Type B pancreatic cell (in vitro differentiated cells): Measurements from ENCODE around the gene ZBTB5. TPM values are rescaled to one million over a fixed set of nuclear protein-coding genes. Genes with fewer than 3 reads are reported as not detected.

Experiments used
- DNase-seq: peaks from one replicate; pipeline ENCODE4 v3.0.0; 2021; ENCODE audit warnings: mixed read lengths; ENCODE audit not compliant: unreplicated experiment; ENCODE audit errors: extremely low spot score
- H3K27ac Mint-ChIP-seq: 2 replicates; pipeline ENCODE4 v1.8.0; 2021; ENCODE audit warnings: mild to moderate bottlenecking, mixed read lengths
- H3K27me3 Mint-ChIP-seq: 2 replicates; pipeline ENCODE4 v1.8.0; 2021; ENCODE audit warnings: mixed read lengths
- H3K36me3 Mint-ChIP-seq: 2 replicates; pipeline ENCODE4 v1.8.0; 2021; ENCODE audit warnings: mixed read lengths
- H3K4me1 Mint-ChIP-seq: one replicate; pipeline ENCODE4 v1.8.0; 2021; ENCODE audit warnings: mixed read lengths; ENCODE audit not compliant: unreplicated experiment
- H3K4me3 Mint-ChIP-seq: 2 replicates; pipeline ENCODE4 v1.8.0; 2021; ENCODE audit warnings: mild to moderate bottlenecking, mixed read lengths
- H3K9me3 Mint-ChIP-seq: 2 replicates; pipeline ENCODE4 v1.8.0; 2021; ENCODE audit warnings: mixed read lengths
- total RNA-seq: library from RNA; stranded (reverse); gene quantifications from 2 replicates; pipeline ENCODE4 v1.2.1, GENCODE V29; 2021; ENCODE audit warnings: low replicate concordance
- TF ChIP-seq, protein P1 (sequence below): fragments of 200-600 bp; sonication (generic); conservative IDR thresholded peaks from 2 replicates; pipeline ENCODE4 v1.5.0; 2021; ENCODE audit warnings: antibody characterized with exemption, mild to moderate bottlenecking

The ZBTB5 gene
- total RNA-seq, 1 donor from 2014 or later = 22.6 TPM

DNA sequence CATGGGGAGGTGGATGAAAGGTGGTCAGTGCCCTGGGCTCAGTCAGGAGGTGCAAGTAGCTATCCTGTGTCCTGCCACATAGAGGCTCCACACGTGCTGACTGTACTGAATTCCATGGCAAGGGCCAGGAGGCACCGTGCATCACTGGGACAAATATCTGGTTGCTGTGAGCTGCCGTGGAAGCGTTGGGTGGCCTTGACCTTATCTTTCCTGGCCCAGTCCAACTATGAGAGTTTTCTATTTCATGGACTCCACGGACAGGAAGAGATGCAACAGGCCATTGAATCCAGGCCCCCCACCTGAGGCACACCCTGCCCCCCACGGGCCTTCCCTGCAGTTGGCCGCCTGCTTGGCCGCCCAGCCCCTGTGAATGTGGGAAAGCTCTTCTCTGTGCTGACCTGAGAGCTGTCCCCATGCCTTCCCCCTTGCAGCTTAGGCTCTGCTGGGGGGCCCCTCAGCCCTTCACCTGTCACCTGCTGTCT lies 41.0 kb downstream of the ZBTB5 start:
- TF ChIP-seq, protein P1, sequence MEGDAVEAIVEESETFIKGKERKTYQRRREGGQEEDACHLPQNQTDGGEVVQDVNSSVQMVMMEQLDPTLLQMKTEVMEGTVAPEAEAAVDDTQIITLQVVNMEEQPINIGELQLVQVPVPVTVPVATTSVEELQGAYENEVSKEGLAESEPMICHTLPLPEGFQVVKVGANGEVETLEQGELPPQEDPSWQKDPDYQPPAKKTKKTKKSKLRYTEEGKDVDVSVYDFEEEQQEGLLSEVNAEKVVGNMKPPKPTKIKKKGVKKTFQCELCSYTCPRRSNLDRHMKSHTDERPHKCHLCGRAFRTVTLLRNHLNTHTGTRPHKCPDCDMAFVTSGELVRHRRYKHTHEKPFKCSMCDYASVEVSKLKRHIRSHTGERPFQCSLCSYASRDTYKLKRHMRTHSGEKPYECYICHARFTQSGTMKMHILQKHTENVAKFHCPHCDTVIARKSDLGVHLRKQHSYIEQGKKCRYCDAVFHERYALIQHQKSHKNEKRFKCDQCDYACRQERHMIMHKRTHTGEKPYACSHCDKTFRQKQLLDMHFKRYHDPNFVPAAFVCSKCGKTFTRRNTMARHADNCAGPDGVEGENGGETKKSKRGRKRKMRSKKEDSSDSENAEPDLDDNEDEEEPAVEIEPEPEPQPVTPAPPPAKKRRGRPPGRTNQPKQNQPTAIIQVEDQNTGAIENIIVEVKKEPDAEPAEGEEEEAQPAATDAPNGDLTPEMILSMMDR = no peak
- peaks cover 13% of the 10 kb centered on the region for H3K4me1 Mint-ChIP-seq
- peak overlapping the region; percentile 94 for H3K4me3 Mint-ChIP-seq
- no peak for DNase-seq
- H3K27me3 Mint-ChIP-seq = no peaks in the 10 kb centered on the region
- H3K27ac Mint-ChIP-seq = peak overlapping the region; percentile 96
- no peaks in the 10 kb centered on the region for H3K9me3 Mint-ChIP-seq
- peaks cover 8% of the 10 kb centered on the region for H3K36me3 Mint-ChIP-seq

DNA sequence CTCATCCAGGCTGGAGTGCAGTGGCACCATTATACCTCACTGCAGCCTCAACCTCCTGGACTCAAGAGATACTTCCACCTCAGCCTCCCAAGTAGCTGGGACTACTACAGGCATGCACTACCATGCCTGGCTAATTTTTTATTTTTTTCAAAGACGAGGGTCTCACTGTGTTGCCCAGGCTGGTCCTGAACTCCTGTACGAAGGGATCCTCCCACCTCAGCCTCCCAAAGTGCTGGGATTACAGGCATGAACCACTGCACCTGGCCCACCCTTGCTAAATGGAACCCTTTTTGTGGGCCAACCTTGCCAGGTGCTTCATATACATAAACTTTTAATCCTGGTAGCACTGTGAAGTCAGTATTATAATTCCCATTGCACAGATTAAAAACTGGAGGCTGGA lies 41.7 kb downstream of the ZBTB5 start:
- Mint-ChIP-seq H3K9me3 (no peaks in the 10 kb centered on the region), H3K27ac (peak overlapping the region; percentile 96), H3K27me3 (no peaks in the 10 kb centered on the region), H3K4me3 (peak overlapping the region; percentile 94), H3K4me1 (peaks cover 13% of the 10 kb centered on the region), H3K36me3 (peaks cover 8% of the 10 kb centered on the region)
- DNase-seq = no peak
- TF ChIP-seq, protein P1 = no peak

DNA sequence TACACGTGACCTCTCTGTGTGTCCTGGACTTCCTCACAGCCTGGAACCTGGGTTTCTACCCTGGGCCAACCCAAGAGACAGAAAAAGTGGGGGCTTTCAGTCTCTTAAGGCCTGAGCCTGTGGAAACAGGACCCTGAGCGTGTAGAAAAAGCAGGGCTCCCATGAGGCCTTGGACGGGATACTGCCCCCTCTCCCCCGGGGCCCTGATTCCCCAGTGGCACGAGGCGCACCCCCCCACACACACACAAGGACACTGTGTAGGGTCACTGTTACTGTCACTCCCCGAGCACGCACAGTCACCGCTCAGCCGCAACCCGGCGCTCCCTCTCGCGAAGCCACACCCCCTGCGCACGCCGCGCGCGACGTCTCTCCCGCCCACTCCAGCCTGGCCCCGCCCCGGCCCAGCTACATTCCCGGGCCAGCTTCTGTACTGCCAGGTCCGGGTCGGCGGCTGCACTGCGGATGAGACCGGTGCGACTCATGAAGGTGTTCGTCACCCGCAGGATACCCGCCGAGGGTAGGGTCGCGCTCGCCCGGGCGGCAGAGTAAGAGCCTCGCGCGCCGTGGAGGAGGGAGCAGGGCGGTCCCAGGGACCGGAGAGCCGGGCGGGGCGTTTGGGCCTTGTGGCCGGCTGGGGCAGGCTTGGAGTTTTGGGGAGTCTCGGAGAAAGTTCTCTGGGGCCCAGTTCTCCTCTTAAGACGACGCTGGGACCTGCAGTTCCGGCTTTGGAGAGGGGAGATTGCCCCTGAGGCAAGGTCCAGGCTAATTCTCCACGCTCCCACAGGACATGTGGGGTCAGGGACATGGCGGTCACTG lies 42.8 kb downstream of the ZBTB5 start, which contains the start of gene GRHPR:
Gene GRHPR (plus strand): TSS at position 408 of the 816 bp plus-strand sequence. CDS start 55 bp downstream, at position 463.
- TF ChIP-seq, protein P1 = no peak
- Mint-ChIP-seq H3K4me1 (peaks cover 13% of the 10 kb centered on the region), H3K27ac (peak within 1 kb of the TSS; percentile 96), H3K36me3 (peaks cover 8% of the 10 kb centered on the region), H3K9me3 (no peaks in the 10 kb centered on the region), H3K4me3 (peak within 1 kb of the TSS; percentile 94), H3K27me3 (no peaks in the 10 kb centered on the region)
- DNase-seq = peak; percentile 88

DNA sequence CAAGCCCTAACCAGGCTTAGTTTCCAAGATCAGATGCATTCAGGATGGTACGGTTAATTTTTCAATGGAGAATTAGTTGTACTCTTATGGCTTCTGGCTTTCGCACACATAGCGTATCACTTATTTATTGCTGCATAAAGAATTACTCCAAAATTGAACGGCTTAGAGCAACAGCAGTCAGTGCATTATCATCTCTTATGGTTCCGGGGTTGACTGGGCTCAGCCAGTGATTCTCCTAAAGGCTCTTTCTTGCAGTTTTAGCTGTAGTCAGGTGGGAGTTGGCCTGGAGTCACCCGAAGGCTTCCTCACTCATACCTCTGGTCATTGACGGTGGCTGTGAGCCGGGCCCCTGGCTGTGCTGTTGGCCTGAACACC lies 43.3 kb downstream of the ZBTB5 start:
- Mint-ChIP-seq H3K4me1 (peaks cover 13% of the 10 kb centered on the region), H3K9me3 (no peaks in the 10 kb centered on the region), H3K36me3 (peaks cover 8% of the 10 kb centered on the region), H3K27me3 (no peaks in the 10 kb centered on the region), H3K4me3 (peak overlapping the region; percentile 94), H3K27ac (peak overlapping the region; percentile 96)
- no peak for DNase-seq
- TF ChIP-seq, protein P1 = no peak

DNA sequence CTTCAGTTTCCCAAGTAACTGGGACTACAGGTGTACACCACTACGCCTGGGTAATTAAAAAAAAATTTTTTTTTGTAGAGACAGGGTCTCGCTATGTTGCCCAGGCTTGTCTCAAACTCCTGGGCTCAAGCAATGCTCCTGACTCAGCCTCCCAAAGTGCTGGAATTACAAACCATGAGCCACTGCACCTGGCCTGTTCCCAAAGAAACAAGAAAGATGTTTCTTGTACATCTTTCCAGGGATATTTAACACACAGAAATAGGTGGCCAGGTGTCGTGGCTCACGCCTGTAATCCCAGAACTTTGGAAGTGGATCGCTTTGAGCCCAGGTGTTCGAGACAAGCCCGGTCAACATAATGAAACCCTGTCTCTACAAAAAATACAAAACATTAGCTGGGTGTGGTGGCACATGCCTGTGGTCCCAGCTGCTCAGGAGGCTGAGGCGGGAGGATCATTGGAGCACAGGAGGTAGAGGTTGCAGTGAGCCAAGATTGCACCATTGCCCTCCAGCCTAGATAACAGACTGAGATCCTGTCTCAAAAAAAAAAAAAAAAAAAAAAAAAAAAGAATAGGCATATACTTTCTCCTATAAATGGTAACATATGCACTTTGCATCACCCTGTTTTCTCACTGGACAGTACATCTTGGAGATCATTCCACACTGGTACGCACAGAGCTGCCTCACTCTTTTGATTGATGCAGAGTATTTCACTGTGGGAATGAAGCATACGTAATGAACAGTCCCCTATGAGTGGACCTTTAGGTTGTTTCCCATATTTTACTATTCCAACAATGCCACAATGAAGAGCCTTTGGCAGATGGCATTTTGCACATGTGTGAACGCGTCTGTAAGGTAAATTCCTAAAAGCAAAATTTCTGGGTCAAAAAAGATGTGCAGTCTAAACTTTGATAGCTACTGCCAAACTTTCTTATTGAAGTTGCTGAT lies 44.7 kb downstream of the ZBTB5 start:
- no peak overlapping the region for H3K27ac Mint-ChIP-seq
- no peaks in the 10 kb centered on the region for H3K36me3 Mint-ChIP-seq
- H3K9me3 Mint-ChIP-seq = no peaks in the 10 kb centered on the region
- no peak overlapping the region for H3K4me3 Mint-ChIP-seq
- TF ChIP-seq, protein P1 = no peak
- H3K27me3 Mint-ChIP-seq = no peaks in the 10 kb centered on the region
- DNase-seq = no peak
- H3K4me1 Mint-ChIP-seq = peaks cover 13% of the 10 kb centered on the region
